K562 (cell line): ENCODE data around the gene BMP6. TPM values are rescaled to one million over a fixed set of nuclear protein-coding genes. Genes with fewer than 3 reads are reported as not detected.

Source experiments
- ATAC-seq: fragments of 200-7000 bp; cut with Tn5 transposase; 3 replicates; pipeline ENCODE4 v1.9.1; 2020; ENCODE audit warnings: moderate library complexity
- BruUV-seq: library from RNA; stranded (reverse); fragments of 400-500 nt; replicated peaks from 2 replicates; lab custom pipeline; 2021; lab: Mats Ljungman, UMichigan
- CTCF ChIA-PET: fragments of 300-600 bp; formaldehyde crosslinking; extraction: SDS; loops from one replicate; lab custom pipeline; 2021; ENCODE audit warnings: low intra/inter-chr PET ratio; lab: Yijun Ruan, JAX
- POLR2A ChIA-PET: fragments of 300-600, 350-650 bp; sonication (Branson Sonifier 250); formaldehyde crosslinking; extraction: SDS; loops from one replicate; lab custom pipeline; 2021; ENCODE audit warnings: antibody characterized with exemption, inconsistent platforms; lab: Yijun Ruan, JAX
- DNase-seq, 4 experiments: peaks; one replicate each; pipeline versions ENCODE4 v3.0.0 to v3.0.0-alpha.2; 2011 to 2018; ENCODE audit warnings: low spot score in 3 of 4, mixed read lengths in 3 of 4; ENCODE audit errors: extremely low read depth in 1 of 4
- FAIRE-seq: peaks from 2 replicates; lab custom pipeline; 2011; peaks lifted over from hg19 to GRCh38; lab: Jason Lieb, UNC
- H2AFZ ChIP-seq: 2 replicates; pipeline ENCODE4 v1.6.0; 2011; ENCODE audit warnings: low read depth, low read length, control low read depth, inconsistent platforms
- H3K27ac ChIP-seq: fragments of 200-600 bp; 3 replicates; pipeline ENCODE4 v1.8.0; 2011; ENCODE audit warnings: low read depth, mild to moderate bottlenecking, control low read depth, inconsistent platforms, low read length, moderate library complexity, mixed read lengths; ENCODE audit errors: extremely low read depth
- H3K27me3 ChIP-seq, 2 experiments: fragments of 300-600 bp in 1 of 2; 2 replicates in 1 of 2; 3 replicates in 1 of 2; pipeline versions ENCODE4 v1.6.0 to v1.8.0; 2011; ENCODE audit warnings: inconsistent platforms in 2 of 2, low read length in 2 of 2, mild to moderate bottlenecking in 1 of 2, mixed read lengths in 1 of 2, moderate library complexity in 1 of 2; ENCODE audit not compliant: control insufficient read depth in 2 of 2, insufficient read depth in 2 of 2
- H3K36me3 ChIP-seq: fragments of 300-600 bp; 3 replicates; pipeline ENCODE4 v1.8.0; 2011; ENCODE audit warnings: mild to moderate bottlenecking, low read length, inconsistent platforms; ENCODE audit not compliant: control insufficient read depth, insufficient read depth
- H3K4me1 ChIP-seq, 2 experiments: fragments of 200-600 bp in 1 of 2; replicated peaks in 1 of 2; 2 replicates in 1 of 2; 3 replicates in 1 of 2; pipeline versions ENCODE4 v1.5.1 to v1.8.0; 2011; ENCODE audit warnings: inconsistent platforms in 2 of 2, low read length in 2 of 2, mild to moderate bottlenecking in 1 of 2, mixed read lengths in 1 of 2, moderate library complexity in 1 of 2; ENCODE audit not compliant: control insufficient read depth in 2 of 2, insufficient read depth in 2 of 2
- H3K4me2 ChIP-seq: 2 replicates; pipeline ENCODE4 v1.6.1; 2011; ENCODE audit warnings: low read length, control low read depth, inconsistent platforms, mixed read lengths; ENCODE audit not compliant: insufficient read depth
- H3K4me3 ChIP-seq: fragments of 200-600 bp; sonication (generic), shearing (Covaris generic); 2 replicates; pipeline ENCODE4 v1.5.1; 2016; ENCODE audit warnings: control low read depth, inconsistent platforms
- H3K79me2 ChIP-seq: fragments of 200-600 bp; 3 replicates; pipeline ENCODE4 v1.8.0; 2011; ENCODE audit warnings: low read length, inconsistent platforms; ENCODE audit not compliant: control insufficient read depth, insufficient read depth
- H3K9ac ChIP-seq, 2 experiments: 2 replicates each; pipeline versions ENCODE4 v1.6.0 to v1.6.1; 2011; ENCODE audit warnings: low read depth in 2 of 2, low read length in 2 of 2, control low read depth in 1 of 2, inconsistent platforms in 1 of 2, mild to moderate bottlenecking in 1 of 2, mixed read lengths in 1 of 2; ENCODE audit not compliant: insufficient read depth in 1 of 2
- H3K9me1 ChIP-seq: one replicate; pipeline ENCODE4 v1.6.0; 2011; ENCODE audit warnings: inconsistent platforms, mild to moderate bottlenecking, low read length, moderate library complexity; ENCODE audit not compliant: control insufficient read depth, insufficient read depth
- H3K9me3 ChIP-seq: replicated peaks from 2 replicates; pipeline ENCODE4 v1.5.1; 2011; ENCODE audit warnings: low read depth, low read length, inconsistent platforms; ENCODE audit not compliant: control insufficient read depth, insufficient read depth
- H4K20me1 ChIP-seq: replicated peaks from 2 replicates; pipeline ENCODE4 v1.6.1; 2011; ENCODE audit warnings: low read length, inconsistent platforms, mixed read lengths; ENCODE audit not compliant: control insufficient read depth, insufficient read depth
- CTBP1 ChIP-seq: fragments of 450-650 bp; IDR thresholded peaks from 2 replicates; pipeline ENCODE4 v1.6.1; 2016; ENCODE audit warnings: borderline replicate concordance
- EGR1 ChIP-seq: fragments of 450-650 bp; conservative IDR thresholded peaks from 2 replicates; pipeline ENCODE4 v1.6.1; 2017; ENCODE audit warnings: mild to moderate bottlenecking
- EZH2 ChIP-seq: IDR thresholded peaks from 2 replicates; pipeline ENCODE4 v1.6.1; 2012; ENCODE audit warnings: low read depth, mild to moderate bottlenecking, inconsistent platforms, low read length, borderline replicate concordance
- FOXK2 ChIP-seq, 2 experiments: fragments of 450-650 bp; IDR thresholded peaks in 1 of 2; conservative IDR thresholded peaks in 1 of 2; 2 replicates each; pipeline ENCODE4 v1.6.1; 2016; ENCODE audit warnings: low read depth in 2 of 2, mild to moderate bottlenecking in 1 of 2
- MED1 ChIP-seq: sonication (generic); formaldehyde crosslinking; IDR thresholded peaks from 2 replicates; pipeline ENCODE4 v1.8.1; 2023; ENCODE audit warnings: missing genetic modification reagents, borderline replicate concordance
- NCOA1 ChIP-seq: fragments of 450-650 bp; IDR thresholded peaks from 2 replicates; pipeline ENCODE4 v1.6.1; 2016; ENCODE audit warnings: low read depth
- NEUROD1 ChIP-seq: fragments of 150-350 bp; IDR thresholded peaks from 2 replicates; pipeline ENCODE4 v1.6.1; 2014; ENCODE audit warnings: borderline replicate concordance, low read length, low read depth; ENCODE audit not compliant: partially characterized antibody
- POLR2AphosphoS5 ChIP-seq: IDR thresholded peaks from 2 replicates; pipeline ENCODE4 v1.6.1; 2011; ENCODE audit warnings: mild to moderate bottlenecking, low read depth, low read length, moderate library complexity; ENCODE audit not compliant: control insufficient read depth, insufficient read depth
- SP2 ChIP-seq: IDR thresholded peaks from 2 replicates; pipeline ENCODE4 v1.6.1; 2011; ENCODE audit warnings: mild to moderate bottlenecking, low read depth, low read length, moderate library complexity; ENCODE audit not compliant: poor library complexity, severe bottlenecking; ENCODE audit errors: extremely low read depth
- ZNF354B ChIP-seq: fragments of 250-450 bp; sonication (Bioruptor Pico); IDR thresholded peaks from 2 replicates; pipeline ENCODE4 v1.4.0; 2020
- ZNF408 ChIP-seq: fragments of 250-450 bp; sonication (Bioruptor Pico); IDR thresholded peaks from 2 replicates; pipeline ENCODE4 v1.4.0; 2020; ENCODE audit warnings: low read depth, mild to moderate bottlenecking, moderate library complexity
- ZNF431 ChIP-seq: sonication (generic); formaldehyde crosslinking; IDR thresholded peaks from 2 replicates; pipeline ENCODE4 v1.8.0; 2022; ENCODE audit warnings: mild to moderate bottlenecking, missing genetic modification reagents
- WGBS: fragments of 100-300 bp; shearing (Covaris generic); methylation state at CpG from one replicate; pipeline ENCODE4 v1.1.6; 2016; ENCODE audit warnings: low coverage, mixed read lengths; ENCODE audit not compliant: insufficient coverage; ENCODE audit errors: missing lambda C conversion rate; 5-methylcytosine and 5-hydroxymethylcytosine counted together
- in situ Hi-C: fragments of 300-500 bp; cut with MboI; formaldehyde crosslinking; loops from 4 replicates; pipeline ENCODE4 v1.15.0; 2018; ENCODE audit warnings: inconsistent platforms, mixed read lengths
- intact Hi-C: fragments of 100-400 bp; cut with micrococcal nuclease; formaldehyde crosslinking; loops from 2 replicates; pipeline ENCODE4 v1.14.2; 2022
- polyA plus RNA-seq, 8 experiments: library from polyadenylated mRNA; depleted of rRNA in 4 of 8; stranded (reverse) in 5 of 8; unstranded in 3 of 8; fragments of >200 nt; fragmentation: Nextera tagmentation in 2 of 8; fragmentation: Illumina TruSeq in 1 of 8; extraction: Ambion mirVana in 2 of 8; extraction: Trizol in 1 of 8; gene quantifications; 2 replicates each; pipeline versions ENCODE4 v1.2.1 to v1.2.3, GENCODE V29; 2011 to 2014; ENCODE audit warnings: inconsistent platforms in 1 of 8, missing spikeins in 1 of 8
- total RNA-seq, 7 experiments: library from RNA; depleted of rRNA in 6 of 7; stranded (reverse); fragments of >200 nt in 6 of 7; fragmentation: Illumina TruSeq in 2 of 7; extraction: Trizol in 2 of 7; gene quantifications; 2 replicates each; pipeline versions ENCODE4 v1.2.1 to v1.2.3, GENCODE V29; 2011 to 2021; ENCODE audit warnings: low replicate concordance in 1 of 7
- TF ChIP-seq, protein P1 (sequence below): sonication (generic); formaldehyde crosslinking; IDR thresholded peaks from 2 replicates; pipeline ENCODE4 v1.9.0; 2022; ENCODE audit warnings: mild to moderate bottlenecking, missing genetic modification reagents
- TF ChIP-seq, protein P2 (sequence below): IDR thresholded peaks from 2 replicates; pipeline ENCODE4 v1.6.1; 2014; ENCODE audit warnings: antibody characterized with exemption

BMP6 gene
- total and polyA plus RNA-seq, 9 of the 15 experiments (the other 6 are each of a cell fraction or from before 2014, with no cell fraction given): 0.01 to 0.13 (median 0.06) TPM; not detected in 3

DNA sequence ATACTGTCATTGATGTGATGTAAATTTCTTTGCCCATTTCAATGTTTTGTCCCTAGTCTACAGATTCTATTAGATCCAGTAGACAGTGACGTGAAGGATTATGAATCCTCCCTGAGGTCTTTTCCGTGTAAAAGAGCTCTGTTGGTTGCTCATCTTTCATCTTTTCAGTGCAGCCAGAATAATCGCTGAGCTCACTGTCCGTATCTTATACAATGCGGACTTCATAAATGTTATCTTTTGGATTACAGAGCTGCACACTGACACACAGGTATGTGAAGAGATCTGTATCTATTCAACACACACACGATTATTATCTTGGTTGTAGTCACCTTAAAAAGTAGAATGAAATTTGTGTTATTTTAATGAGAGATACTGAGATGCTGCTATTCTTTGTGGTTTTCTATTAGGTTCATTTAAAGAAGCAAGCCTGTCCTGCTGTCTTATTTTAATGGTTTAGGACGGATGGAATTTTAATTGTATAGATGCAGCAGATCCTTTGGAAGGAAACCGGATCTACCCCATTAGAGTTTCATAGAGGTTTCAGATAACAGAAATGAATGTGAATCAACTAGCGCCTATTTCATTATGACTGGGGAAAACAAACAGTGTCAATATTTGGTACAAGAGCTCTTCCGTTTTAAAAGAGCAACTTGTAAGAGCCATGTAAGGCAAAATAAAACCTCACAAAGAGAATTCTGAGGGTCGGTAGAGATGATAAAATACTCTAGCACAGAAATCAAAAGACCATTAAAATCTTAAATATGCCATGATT lies 79.4 kb downstream of the BMP6 start:
- ATAC-seq: no peak
- no peaks in the 10 kb centered on the region for H3K79me2 ChIP-seq
- 0% methylated on average over 11 of the region's 11 CpGs for WGBS
- FAIRE-seq: no peak
- no peak overlapping the region for H3K4me3 ChIP-seq
- no peaks in the 10 kb centered on the region for H4K20me1 ChIP-seq
- no peak for TF ChIP-seq EGR1
- no peaks in the 10 kb centered on the region for H3K9me1 ChIP-seq
- no peak overlapping the region for H3K27ac ChIP-seq
- ChIA-PET POLR2A (no interaction called here), CTCF (no interaction called here)
- intact Hi-C loops (no loop called here), in situ Hi-C loops (no loop called here)
- no peaks in the 10 kb centered on the region for H3K9me3 ChIP-seq
- no peak overlapping the region for H3K4me2 ChIP-seq
- H2AFZ ChIP-seq: no peak overlapping the region
- no peaks in the 10 kb centered on the region for H3K36me3 ChIP-seq
- no TSS peak for BruUV-seq
- no peak overlapping the region for H3K9ac ChIP-seq
- no peaks in the 10 kb centered on the region for H3K4me1 ChIP-seq
- no peak for DNase-seq
- peaks cover 26 to 39% of the 10 kb centered on the region in 2 experiments for H3K27me3 ChIP-seq

DNA sequence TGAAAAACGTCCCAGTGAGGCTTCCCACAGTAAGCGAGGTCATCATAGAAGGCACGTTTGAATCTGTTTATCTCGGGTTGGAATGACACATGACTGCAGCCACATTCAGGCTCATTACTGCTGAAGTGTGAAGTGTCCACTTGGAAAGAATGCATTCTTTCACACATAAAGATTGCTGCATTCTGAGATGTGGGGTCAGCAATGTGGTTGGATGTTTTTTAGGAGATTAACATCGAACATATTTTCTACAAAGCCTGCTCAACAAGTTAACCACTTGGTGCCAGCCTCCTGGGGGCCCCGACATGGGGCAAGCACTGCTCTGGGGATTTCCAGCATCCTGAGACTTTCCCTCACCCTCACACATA lies 79.9 kb downstream of the BMP6 start:
- in situ Hi-C loops: no loop called here
- no peak overlapping the region for H3K4me2 ChIP-seq
- no peak overlapping the region for H3K9ac ChIP-seq
- peaks cover 29 to 44% of the 10 kb centered on the region in 2 experiments for H3K27me3 ChIP-seq
- H3K9me1 ChIP-seq: no peaks in the 10 kb centered on the region
- no peak overlapping the region for H2AFZ ChIP-seq
- ChIA-PET POLR2A (no interaction called here), CTCF (no interaction called here)
- no peak overlapping the region for H3K27ac ChIP-seq
- no peaks in the 10 kb centered on the region for H3K36me3 ChIP-seq
- intact Hi-C loops: no loop called here
- ATAC-seq (no peak), FAIRE-seq (no peak), DNase-seq (no peak)
- no peaks in the 10 kb centered on the region for H3K4me1 ChIP-seq
- no peaks in the 10 kb centered on the region for H4K20me1 ChIP-seq
- no peak overlapping the region for H3K4me3 ChIP-seq
- under 1% methylated on average over 6 of the region's 6 CpGs for WGBS
- no peaks in the 10 kb centered on the region for H3K9me3 ChIP-seq
- BruUV-seq: no TSS peak
- H3K79me2 ChIP-seq: no peaks in the 10 kb centered on the region
- TF ChIP-seq ZNF354B (CRISPR knock-in tag) (no peak), ZNF408 (no peak), POLR2AphosphoS5 (no peak), EZH2 (no peak), FOXK2 (conservative IDR thresholded peaks at IDR 0.05 in 1 of 2, IDR thresholded peaks at IDR 0.05 in 1 of 2; ENCODE audit: low read depth in 2 of 2) (no peak), SP2 (no peak), MED1 (no peak), ZNF431 (no peak), NEUROD1 (no peak), NCOA1 (no peak), CTBP1 (no peak)
- TF ChIP-seq, protein P1, sequence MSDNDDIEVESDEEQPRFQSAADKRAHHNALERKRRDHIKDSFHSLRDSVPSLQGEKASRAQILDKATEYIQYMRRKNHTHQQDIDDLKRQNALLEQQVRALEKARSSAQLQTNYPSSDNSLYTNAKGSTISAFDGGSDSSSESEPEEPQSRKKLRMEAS (CRISPR knock-in tag): no peak
- TF ChIP-seq, protein P2, sequence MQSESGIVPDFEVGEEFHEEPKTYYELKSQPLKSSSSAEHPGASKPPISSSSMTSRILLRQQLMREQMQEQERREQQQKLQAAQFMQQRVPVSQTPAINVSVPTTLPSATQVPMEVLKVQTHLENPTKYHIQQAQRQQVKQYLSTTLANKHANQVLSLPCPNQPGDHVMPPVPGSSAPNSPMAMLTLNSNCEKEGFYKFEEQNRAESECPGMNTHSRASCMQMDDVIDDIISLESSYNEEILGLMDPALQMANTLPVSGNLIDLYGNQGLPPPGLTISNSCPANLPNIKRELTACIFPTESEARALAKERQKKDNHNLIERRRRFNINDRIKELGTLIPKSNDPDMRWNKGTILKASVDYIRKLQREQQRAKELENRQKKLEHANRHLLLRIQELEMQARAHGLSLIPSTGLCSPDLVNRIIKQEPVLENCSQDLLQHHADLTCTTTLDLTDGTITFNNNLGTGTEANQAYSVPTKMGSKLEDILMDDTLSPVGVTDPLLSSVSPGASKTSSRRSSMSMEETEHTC: no peak
